Posterior vena cava (tissue), 2 donors: ENCODE results near the gene SLC39A9. TPM values are rescaled to one million over a fixed set of nuclear protein-coding genes. Genes with fewer than 3 reads are reported as not detected.

Source experiments
- DNase-seq: peaks from one replicate; pipeline ENCODE4 v3.0.0-alpha.2; 2020; ENCODE audit warnings: low spot score
- intact Hi-C, 2 donors: fragments of 100-400 bp; cut with DNase I; formaldehyde crosslinking; loops; one replicate each; pipeline versions ENCODE4 v1.14.1 to v1.14.2; 2022 to 2023
- long read RNA-seq, 2 donors: library from polyadenylated mRNA; unstranded; transcript quantifications; one replicate each; pipeline ENCODE4 v2.0.0, GENCODE V29; 2020 to 2021
- total RNA-seq, 2 donors: library from RNA; stranded (reverse); fragmentation: NEBNext Ultra II Directional; extraction: Animal tissue kit (Norgen Biotek cat#: 25700); gene quantifications; one replicate each; pipeline ENCODE4 v1.2.1, GENCODE V29; 2021
- donor health status: DM: yes; HTN: yes; CAD: no.
- donor health status: DM: yes; HTN: yes; CAD: no.

SLC39A9 gene, protein sequence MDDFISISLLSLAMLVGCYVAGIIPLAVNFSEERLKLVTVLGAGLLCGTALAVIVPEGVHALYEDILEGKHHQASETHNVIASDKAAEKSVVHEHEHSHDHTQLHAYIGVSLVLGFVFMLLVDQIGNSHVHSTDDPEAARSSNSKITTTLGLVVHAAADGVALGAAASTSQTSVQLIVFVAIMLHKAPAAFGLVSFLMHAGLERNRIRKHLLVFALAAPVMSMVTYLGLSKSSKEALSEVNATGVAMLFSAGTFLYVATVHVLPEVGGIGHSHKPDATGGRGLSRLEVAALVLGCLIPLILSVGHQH
- total RNA-seq = 10 to 100 TPM; 37.9 to 43.4 TPM
- long read RNA-seq, donor 1, full-length matches to known transcripts = 5 of 14 reads
- long read RNA-seq, donor 1, partial matches to known transcripts = 1 of 14 reads
- long read RNA-seq, donor 1, other reads (novel, unspliced or antisense) = 8 of 14 reads
- long read RNA-seq, donor 2, partial matches to known transcripts = 2 of 13 reads
- long read RNA-seq, donor 2, other reads (novel, unspliced or antisense) = 8 of 13 reads

DNA sequence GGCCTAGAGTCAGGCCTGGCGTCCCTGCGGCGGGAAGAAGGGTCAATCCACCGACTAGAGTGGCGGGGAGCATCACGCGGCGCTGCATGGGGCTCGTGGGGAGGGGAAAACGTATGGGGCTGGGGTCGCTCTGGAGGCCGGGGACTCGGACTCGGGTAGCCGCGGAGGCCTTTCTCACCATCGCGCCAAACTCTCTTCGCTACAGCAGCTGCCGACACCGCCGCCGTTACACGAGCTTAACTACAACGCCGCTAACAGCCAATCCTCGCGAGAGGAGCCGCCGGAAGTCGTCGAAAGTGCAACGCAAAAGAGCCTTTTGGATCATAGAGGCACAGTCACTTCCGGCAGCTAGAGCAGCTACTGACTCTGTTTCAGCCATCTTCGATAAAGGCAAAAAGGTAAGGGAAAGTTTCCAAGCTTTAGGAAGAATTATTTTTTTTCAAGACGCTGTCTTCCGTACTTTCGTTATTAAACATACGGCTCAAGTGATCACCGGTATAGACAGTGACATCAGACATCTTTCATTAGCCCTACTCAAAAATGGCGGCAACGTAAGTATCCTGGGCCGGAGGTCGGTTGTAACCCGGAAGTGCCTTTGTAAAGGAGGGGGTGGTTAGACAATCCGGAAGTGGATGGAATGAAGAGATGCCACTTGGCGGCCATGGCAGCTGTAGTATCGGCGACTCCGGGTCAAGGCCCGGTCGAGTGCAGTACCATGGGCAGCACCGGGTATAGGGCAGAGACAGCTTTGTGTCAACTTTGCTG lies at the start of gene SLC39A9, which contains the start of gene ERH:
Gene SLC39A9, plus strand, starts transcription at position 640 of the 765 bp plus-strand sequence. CDS start 678 bp downstream, outside the sequence.
Gene ERH, minus strand, starts transcription at position 247 of the 765 bp plus-strand sequence. Its CDS starts 66 bp downstream, at position 181.
- intact Hi-C loops = no loop called here
- peak; percentile 99 for DNase-seq

DNA sequence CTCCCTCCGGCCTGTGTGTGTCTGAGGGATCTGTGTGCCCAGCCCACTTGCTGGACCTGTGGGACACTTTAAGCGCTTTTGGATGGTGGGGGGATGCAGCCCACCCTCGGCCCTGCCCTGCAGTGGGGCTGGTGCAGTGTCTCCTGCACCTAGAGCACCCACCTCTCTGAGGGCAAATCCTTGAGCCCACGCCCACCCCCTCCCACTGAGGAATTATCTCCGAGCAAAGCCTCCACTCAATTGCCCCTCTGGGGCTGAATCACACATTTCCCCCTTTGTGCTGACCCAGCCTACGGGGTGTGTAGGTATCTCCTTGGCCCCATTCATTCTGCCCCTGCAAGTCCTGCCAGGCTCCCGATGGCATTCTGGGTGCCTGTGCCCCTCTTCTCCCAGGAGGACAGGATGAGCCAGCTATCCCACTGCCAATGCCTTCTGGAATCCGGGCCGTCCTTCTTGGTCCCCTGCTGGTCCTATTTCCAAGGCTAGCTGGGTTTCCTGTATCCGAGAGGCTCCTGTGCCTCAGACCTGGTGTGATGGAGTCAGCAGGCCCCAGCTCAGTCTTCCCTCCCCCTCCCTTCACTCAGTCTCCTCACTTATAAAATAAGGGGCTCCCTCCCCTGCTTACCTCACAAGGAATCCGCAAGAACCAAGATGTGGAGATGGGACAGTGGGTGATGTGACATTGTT lies 49.3 kb upstream of the SLC39A9 start:
- intact Hi-C loops = no loop called here
- DNase-seq = no peak

DNA sequence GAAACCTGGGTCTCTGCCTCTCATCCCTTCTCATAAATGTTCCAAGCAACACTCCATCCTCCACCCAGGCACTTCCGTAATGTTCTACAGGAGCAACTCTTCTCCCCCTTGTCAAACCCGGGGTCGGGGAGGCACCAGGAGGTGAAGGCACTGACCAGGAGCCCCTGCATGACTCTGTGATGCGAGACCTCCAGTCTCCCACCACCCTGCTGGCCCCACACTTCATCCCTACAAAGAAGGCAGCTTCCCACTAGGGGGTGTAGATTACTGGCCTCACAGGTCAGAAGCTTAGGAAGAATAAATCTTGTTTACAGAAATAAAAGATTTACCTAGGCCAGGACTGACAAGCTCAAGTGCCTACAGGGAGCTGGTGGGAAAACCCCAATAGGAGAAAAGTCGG lies 47.6 kb upstream of the SLC39A9 start:
- DNase-seq = no peak
- intact Hi-C loops = no loop called here

DNA sequence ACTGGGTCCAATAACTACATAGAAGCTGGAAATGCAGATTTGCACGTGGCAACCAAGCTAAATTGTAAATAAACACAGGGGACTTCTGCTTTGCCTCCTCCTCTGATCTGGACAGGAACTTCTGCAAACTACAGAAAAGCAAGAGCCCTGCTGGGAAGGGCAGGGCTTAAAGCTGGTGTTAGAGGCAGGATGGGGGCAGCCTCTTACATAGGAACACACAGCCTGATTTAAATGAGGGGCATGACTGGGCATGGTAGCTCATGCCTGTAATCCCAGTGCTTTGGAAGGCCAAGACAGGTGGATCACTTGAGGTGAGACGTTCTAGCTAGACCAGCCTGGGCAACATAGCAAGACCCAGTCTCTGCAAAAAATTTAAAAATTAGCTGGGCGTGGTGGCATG lies 47.1 kb upstream of the SLC39A9 start:
- peak; percentile 41 for DNase-seq
- intact Hi-C loops = no loop called here

DNA sequence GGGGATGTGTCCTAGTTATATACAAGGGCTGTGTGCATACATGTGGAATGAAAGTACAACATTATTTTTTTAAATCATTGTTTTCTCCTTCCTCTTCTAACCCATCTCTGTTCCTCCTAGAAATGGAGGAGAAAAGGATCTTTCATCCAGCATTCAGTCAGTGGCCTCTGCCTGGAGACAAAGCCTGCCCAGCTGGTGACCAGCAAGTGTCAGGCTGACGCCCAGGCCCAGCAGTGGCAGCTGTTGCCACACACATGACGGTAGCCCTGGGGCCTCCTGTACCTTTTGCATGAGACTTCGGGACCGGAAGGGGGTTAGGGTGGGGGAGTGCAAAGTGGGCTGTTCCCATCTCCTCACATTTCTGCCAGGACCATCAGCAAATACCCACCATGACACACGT lies 46.6 kb upstream of the SLC39A9 start:
- peak; percentile 71 for DNase-seq
- intact Hi-C loops = no loop called here

DNA sequence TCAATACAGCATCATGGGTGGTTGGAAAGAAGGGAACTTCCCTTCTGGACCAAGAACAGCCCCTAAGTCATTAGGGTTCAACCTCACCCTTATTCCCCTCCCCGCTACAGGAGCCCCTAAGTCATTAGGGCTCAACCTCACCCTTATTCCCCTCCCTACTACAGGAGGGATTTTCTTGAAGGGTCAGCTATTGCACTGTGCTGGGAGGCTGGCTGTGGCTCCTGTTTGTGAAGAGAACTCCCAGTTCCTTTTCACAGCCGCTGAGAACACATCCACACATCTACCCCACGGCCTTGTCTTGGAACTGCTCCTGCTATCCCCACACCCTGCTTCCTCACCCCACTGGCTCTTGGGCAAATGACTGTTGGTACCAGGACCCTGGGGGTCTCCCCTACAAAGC lies 45.3 kb upstream of the SLC39A9 start:
- DNase-seq = no peak
- intact Hi-C loops = no loop called here

DNA sequence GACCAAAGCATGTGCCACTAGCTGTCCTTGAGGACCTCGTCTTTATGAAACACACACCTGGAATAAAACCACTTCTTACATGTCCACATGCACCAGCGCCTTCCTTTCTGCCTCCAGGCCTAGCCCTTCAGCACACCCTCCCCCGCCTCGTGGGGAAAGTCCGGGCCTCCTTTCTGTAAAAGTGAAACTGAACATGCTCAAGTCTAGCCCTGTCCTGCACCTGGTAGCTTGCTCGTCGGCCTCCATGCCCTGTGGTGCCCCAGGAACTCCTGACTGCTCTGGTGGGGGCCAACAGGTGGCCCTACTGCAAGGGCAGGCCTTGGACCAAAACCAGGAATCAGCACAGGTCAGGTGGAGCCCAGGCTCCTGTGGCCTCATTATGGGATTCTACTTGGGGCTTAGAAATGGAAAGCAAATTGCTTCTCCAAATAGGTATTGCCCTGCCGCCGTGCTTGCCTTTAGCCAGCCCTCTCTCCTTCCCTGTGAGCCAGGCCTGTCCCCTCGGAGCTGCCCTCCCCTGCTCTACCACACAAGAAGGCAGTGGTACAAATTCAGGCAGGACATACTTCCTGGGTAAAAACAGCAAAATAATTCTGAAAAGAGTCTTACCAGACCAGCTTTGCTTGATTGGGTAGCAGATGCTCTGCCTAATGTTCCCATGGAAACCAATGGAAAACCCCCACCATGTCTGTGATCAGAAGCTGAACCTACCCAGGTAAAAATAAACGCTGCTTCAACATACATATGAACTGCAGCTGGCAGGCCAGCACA lies 43.9 kb upstream of the SLC39A9 start:
- peak; percentile 59 for DNase-seq
- intact Hi-C loops = no loop called here

DNA sequence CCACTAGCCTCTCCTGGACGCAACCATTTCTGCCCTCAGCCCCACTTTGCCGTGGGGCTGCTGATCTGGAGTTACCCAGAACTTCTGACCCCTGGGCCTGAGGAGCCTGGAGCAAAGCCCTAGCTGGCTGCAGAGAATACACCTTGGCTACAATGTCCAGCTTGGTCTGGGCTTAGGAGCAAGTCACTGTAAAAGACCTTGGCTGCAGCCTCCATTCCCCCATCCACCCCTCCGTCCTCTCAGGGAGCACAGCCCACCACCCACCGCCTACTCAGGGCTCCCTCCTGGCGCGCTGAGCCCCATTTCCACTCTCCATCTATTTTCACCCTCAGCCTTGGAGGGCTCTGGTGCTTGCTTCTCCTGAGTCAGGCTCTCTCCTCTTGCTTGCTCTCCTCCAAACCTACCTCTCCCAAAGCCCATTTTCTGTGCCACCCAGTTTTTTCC lies 43.3 kb upstream of the SLC39A9 start:
- DNase-seq = peak; percentile 46

DNA sequence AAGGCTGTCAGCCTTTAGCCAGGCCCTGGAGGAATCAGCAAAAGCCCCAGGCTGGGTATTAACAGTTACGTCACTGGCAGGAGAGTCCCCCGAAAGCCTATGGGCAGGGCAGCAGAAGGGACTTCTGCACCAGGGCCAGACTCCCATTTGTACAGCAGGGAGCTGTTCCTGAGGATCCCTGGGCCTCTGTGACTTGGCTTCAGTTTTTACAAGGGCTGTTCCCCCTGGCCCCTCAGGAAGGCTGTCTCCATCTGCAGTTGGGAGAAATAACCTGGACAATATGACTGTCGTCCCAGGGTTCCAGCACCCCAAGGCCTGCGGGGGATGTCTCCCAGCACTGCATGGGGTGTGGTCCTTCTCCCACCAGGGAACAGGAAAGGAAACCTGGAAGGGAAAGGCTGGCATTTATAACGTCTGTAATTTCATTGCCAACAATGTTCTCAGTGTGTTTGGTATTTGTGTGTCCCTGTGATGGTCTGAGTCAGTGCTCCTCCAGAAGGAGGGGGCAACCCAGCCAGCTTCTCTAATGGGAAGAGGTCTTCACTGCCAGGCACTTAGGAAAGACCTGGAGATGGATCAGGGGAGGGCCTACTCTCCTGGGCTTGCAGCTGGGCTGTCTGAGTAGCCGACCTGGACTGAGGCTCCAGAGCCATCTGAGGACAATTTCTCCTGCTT lies 42.7 kb upstream of the SLC39A9 start:
- intact Hi-C loops = no loop called here
- DNase-seq = peak; percentile 87

More for the DNA sequence above, 43.3 kb upstream of the SLC39A9 start:
- intact Hi-C loops = no loop called here

DNA sequence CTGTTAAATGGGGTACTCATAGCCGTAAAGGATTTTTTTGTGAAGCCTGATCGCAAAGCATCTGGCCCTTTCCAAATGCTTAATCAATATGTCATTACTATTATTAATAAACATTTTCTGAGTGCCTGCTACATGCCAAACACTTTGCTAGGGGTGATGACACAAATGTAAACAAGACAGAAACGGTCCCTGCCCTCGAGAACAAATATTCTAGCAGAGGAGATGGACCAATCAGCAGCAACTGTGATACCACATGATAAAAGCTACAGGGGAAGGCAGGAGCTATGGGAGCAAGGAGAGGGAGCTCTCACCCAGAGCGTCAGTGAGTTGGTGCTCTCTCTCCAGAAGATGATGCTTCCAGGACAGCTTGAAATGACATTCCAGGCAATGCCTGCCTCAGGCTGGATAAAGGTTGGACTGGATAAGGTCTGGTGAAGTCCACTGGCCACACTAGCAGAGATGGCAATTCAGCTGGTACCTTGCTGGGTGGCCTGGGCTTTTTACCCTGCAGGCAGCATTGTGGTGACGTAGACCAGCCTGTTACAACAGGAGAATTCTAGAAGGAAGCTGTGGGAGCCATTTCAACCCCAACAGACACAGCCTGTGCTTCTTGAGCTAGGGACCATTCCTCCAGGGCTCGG lies 41.5 kb upstream of the SLC39A9 start:
- no peak for DNase-seq

DNA sequence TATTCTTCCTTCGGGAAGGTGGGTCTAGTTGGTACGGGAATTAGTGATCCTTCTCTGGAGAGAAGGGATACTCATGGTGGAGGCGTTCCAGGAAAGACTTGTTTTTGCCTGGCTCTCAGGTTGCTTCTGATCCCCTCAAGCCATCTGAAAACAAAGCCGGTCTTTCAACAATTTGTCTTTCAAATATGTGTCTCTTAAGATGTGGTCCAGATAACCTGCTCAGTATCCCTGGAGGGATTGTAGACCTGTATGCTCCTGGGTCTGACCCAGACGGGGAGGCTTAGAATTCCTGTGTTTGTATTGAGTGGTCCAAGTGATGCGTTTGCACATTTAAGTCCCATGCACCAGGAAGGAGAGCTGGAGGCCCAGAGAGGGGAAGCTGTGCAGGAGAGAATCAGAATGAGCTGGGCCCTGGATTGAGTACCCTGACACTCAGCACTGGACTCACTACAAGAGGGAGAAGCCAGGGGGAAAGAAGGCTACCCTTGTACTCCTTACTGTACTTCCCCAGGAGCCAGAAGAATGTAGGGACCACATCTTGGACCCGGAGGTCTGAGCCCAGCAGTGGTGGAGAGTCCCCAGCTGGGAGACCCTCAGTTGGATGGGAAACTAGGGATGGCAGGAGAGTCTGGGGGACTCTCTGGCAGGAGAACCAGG lies 40.8 kb upstream of the SLC39A9 start:
- intact Hi-C loops = no loop called here
- no peak for DNase-seq

More for the DNA sequence above, 41.5 kb upstream of the SLC39A9 start:
- intact Hi-C loops = no loop called here

DNA sequence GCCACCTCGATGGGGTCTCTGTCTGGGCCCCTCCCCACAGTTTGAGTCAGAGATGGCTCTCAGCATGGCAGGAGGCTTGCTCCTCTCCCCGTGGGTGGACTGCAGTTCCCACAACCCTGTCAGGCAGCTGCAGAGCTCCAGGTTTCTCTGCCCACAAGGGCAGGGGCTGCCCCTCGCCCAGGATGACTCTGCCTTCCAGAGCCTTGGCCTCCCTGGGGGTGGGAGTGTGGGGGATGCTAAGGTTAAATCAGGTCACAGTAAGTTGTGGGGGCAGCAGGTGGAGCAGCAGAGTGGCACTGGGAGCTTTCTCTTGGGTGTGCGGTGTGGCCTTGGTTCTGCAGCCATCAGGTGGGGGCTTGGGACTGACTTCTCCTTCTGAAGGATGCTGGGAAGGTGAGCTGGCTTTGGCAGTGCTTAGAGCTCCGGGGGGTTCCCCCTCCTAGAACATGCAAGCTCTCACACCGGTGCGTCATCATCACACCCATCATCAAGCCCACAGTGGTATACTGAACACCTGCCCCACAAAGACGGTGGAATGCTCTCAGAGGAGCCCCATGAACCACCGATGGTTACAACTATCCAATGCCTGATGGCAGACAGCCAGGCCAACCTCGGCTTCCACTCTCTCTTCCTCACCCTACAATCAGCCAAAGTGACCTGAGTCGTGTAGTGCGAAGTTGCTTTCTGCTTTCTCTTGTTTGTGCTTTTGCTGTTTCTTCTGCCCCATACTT lies 40.1 kb upstream of the SLC39A9 start:
- intact Hi-C loops = no loop called here
- DNase-seq = no peak

DNA sequence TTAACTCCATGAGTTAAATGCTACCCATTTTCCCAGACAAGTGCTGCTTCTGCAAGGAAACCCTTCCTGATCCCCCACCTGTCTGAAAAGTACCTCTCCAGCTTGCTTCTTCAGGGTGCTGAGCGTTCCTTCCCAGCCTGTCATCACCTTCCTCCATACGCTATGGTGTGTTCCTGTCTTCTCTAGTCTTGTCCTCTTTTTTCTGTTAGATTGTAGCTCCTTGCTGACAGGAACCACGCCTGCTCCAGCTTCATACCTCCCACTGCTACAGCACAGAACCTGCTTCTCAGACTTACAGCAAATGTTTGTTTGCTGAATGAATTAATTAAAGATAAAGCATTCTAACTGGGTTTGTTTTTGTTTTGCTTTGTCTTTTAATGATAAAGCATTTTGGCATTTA lies 39.5 kb upstream of the SLC39A9 start:
- no peak for DNase-seq
- intact Hi-C loops = no loop called here

DNA sequence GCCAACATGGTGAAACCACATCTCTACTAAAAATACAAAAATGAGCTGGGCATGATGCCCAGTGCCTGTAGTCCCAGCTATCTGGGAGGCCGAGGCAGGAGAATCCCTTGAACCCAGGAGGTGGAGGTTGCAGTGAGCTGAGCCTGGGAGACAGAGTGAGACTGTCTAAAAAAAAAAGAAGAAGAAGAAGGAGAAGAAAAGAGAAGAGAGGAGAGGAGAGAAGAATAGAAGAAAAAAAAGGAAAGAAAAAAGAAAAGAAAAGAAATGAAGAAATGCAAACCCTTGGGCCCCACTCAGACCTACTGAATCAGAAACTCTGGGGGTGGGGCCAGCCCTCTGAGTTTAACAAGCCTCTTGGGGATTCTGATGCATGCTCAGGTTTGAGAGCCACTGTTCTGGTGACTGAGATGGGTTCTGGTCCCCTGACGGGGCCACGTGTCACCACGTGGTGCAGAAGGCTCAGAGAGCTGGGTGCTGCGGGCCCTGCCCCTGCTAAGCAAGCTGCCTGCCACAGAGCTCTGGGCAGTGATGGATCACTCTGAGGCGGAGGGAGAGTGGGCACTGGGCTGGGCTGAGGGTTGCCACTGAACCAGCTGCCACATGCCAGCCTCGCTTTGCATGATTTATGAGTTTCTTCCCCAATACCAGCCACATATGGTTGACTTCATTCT lies 37.9 kb upstream of the SLC39A9 start:
- intact Hi-C loops = loop anchor here (5.0 to 10.0 kb wide), 2 partner anchors 116 to 118 kb away; no protein-coding TSS in a partner anchor
- DNase-seq = no peak

DNA sequence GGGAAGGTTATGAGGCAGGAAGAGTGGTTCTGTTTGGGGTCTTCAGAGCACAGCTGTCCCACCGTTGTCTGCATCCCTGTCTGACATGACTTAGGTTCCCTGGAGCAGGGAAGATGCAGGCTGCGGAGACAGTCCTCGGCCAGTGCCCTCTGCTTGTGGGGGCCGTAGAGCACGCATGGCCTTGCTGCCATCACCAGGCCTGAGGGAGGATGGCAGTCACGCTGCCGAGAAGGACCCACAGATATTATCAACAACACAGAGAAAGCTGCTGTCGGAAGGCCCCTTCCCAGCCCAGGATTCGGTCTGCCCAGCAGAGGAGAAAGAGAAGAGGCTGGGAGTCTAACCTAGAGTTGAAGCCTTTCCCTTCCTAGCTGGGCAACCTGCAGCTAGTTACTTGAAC lies 35.4 kb upstream of the SLC39A9 start:
- intact Hi-C loops = loop anchor here (5.0 to 10.0 kb wide), 2 partner anchors 118 to 121 kb away; no protein-coding TSS in a partner anchor

DNA sequence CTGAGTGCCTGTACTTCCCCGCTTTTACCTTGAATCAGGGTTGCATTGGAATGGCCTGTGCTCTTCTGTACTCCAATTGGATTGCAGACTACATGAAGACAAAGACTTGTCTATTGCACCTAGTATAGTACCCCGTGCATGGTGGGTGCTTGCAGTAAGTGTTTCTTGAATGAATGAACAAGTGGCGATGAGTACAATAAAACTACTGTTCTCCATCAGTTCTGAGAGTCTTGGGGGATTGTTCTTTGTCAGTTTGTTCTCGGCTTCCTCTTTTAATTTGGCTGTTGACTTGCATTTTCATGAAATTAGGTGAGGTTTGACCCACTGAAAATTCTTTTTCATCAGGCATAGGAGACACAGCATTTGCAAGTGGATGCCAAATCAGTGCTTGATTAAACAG lies 34.5 kb upstream of the SLC39A9 start:
- no peak for DNase-seq
- intact Hi-C loops = loop anchor here (5.0 to 10.0 kb wide), 2 partner anchors 119 to 122 kb away; no protein-coding TSS in a partner anchor

More for the DNA sequence above, 35.4 kb upstream of the SLC39A9 start:
- DNase-seq = peak; percentile 85
